Endometrium (tissue), 2 donors: ENCODE results near the gene PIPOX.

Experiments
- FAIRE-seq: peaks from 2 replicates; lab custom pipeline; 2012; peaks lifted over from hg19 to GRCh38; lab: Jason Lieb, UNC
- donor health status: control.
- donor health status: control.

PIPOX gene

DNA sequence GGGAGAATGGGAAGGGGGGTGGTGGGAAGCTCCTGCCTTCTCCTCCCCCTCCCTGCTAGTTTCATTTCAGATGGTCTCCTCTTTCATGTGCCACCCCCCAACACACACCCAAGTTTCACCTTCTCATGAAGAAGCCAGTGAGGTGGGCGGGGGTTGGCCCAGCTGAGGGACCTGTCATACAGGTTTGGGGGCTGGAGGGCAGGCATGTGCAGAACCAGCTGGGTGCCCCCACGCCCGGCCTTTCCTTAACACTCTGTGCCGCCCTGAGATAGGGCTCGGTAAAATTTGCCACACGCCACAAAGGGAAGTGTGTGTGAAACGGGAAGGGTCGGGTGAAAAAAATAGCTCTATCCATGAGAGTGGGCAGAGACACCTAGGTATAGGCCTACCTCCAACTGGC, 57.4 kb downstream of the PIPOX start:
- FAIRE-seq = no peak

DNA sequence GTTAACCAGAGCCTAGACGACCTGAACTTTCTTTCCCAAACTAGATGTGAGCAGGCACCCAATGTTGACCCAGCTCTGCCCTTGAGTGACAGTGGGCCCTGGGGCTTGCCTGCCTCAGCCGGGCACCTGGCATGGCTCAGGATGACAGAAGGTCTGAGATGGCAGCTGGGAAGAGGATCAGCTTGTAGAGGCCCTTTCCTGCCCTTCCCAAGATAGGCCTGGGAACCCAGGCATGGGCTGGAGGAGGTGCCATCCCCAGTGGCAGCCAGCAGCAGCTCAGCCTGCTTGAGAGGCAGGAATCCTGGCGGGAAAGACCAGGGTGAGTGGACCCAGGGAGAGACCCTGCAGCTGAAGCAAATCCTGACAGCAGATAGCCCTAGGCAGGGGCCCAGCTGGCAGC, 59.1 kb downstream of the PIPOX start:
- no peak for FAIRE-seq

DNA sequence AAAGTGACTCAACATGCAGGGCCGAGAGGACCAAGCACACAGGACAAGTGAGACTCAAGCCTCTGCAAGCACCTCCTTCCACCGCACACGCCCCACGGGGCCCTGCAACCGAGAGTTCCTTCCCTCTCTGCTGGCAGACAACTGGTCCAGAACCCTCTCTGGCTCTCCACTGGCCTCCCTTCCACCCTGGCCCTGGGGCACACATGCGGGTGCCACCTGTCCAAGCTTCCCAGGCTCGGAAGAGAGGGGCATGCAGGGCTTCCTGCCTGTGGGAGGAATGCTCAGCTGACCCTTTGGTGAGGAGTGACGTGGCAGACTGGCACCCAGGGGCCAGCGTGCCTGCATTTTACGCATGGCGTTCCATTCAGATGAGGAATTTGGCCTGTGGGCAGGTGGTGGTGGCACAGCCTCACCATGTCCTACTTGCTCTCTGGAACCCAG, 59.8 kb downstream of the PIPOX start:
- FAIRE-seq = no peak

DNA sequence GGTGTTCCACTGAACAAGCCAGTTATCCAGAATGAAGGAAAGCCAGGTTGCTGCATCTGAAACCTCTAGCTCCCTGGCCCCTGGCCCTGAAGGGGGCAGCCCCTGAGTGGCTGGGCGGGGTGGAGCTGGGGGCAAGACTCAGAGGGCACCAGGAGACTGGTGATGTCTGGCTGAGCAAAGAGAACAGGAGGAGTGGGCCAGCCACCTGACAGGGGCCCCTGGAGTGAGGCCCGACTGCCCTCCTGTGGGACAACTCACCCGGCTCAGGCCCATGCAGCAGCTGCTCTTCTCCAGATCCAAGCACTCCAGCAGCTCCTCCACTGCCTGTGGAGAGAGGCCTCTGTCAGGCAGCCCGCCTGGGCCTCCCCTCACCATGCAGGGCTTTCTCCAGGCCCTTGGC, 60.4 kb downstream of the PIPOX start:
- no peak for FAIRE-seq
